Activated T-helper 1 cell treated with anti-CD3 and anti-CD28 coated beads, Interleukin-12 subunit alpha, Interleukin-12 subunit beta, Interleukin-2, Interleukin-4 antibody, amounts not matched to agents 30 ng/mL and 10 ng/mL and 1 ng/mL, durations not matched to agents 14 hours and 24 hours and 36 hours (primary cell): Measurements from ENCODE around the gene ZBTB5. TPM values are rescaled to one million over a fixed set of nuclear protein-coding genes. Genes with fewer than 3 reads are reported as not detected.
A peak's percentile ranks its signal among the peaks of the same experiment; 100 is the strongest.
"Not testable (repeated sequence)": the region's sequence is repeated elsewhere in the genome, so short reads cannot be mapped to it uniquely, and the experiment has no call there.

Source experiments
- DNase-seq: peaks from one replicate; pipeline ENCODE4 v3.0.0; 2021; ENCODE audit warnings: low spot score
- H3K27ac Mint-ChIP-seq: one replicate; pipeline ENCODE4 v1.8.0; 2021; ENCODE audit warnings: mild to moderate bottlenecking, mixed read lengths
- H3K27me3 Mint-ChIP-seq: one replicate; pipeline ENCODE4 v1.8.0; 2022; ENCODE audit warnings: mild to moderate bottlenecking, moderate library complexity, mixed read lengths; ENCODE audit not compliant: insufficient read depth
- H3K36me3 Mint-ChIP-seq: one replicate; pipeline ENCODE4 v1.8.0; 2021; ENCODE audit warnings: low read depth, mixed read lengths
- H3K4me1 Mint-ChIP-seq: one replicate; pipeline ENCODE4 v1.8.0; 2021; ENCODE audit warnings: low read depth, mixed read lengths
- H3K4me3 Mint-ChIP-seq: one replicate; pipeline ENCODE4 v1.8.0; 2021; ENCODE audit warnings: mild to moderate bottlenecking, moderate library complexity, mixed read lengths
- H3K9me3 Mint-ChIP-seq: one replicate; pipeline ENCODE4 v1.8.0; 2021; ENCODE audit warnings: mixed read lengths
- intact Hi-C: fragments of 100-400 bp; cut with micrococcal nuclease; formaldehyde crosslinking; loops from one replicate; pipeline ENCODE4 v1.15.1; 2024
- total RNA-seq: library from RNA; stranded (reverse); gene quantifications from 2 replicates; pipeline ENCODE4 v1.2.3, GENCODE V29; 2022

The ZBTB5 gene
- total RNA-seq, result 9.6 and 11.2 TPM in 2 replicates

- intact Hi-C loops, result loop anchor here (1.0 to 10.0 kb wide), 12 partner anchors 20 to 1271 kb away; partner anchors contain the start of genes CLTA, MELK, POLR1E and SLC25A51
- Mint-ChIP-seq H3K4me1 (peaks cover 47% of the 10 kb centered on the region), H3K27me3 (no peaks in the 10 kb centered on the region), H3K9me3 (no peaks in the 10 kb centered on the region), H3K4me3 (peak within 1 kb of the TSS; percentile 97), H3K27ac (peak within 1 kb of the TSS; percentile 95), H3K36me3 (peaks cover 12% of the 10 kb centered on the region)
- peak; percentile 98 for DNase-seq
Measured at GRCh38 chr9:37465249-37466036, at the start of gene ZBTB5. TSS of gene ZBTB5 (minus strand) at chr9:37465450. CDS start at chr9:37442551, 22,899 bp downstream.

GRCh38 chr9:37514999-37515398 lies 49.7 kb upstream of the ZBTB5 start:
- H3K4me3 Mint-ChIP-seq, result no peak overlapping the region
- no peaks in the 10 kb centered on the region for H3K36me3 Mint-ChIP-seq

GRCh38 chr9:37514415-37514814 lies 49.2 kb upstream of the ZBTB5 start:
- not testable (repeated sequence) for H3K27ac Mint-ChIP-seq, H3K27me3 Mint-ChIP-seq

More at GRCh38 chr9:37514999-37515398, 49.7 kb upstream of the ZBTB5 start:
- Mint-ChIP-seq H3K27ac (peak overlapping the region; percentile 36), H3K27me3 (no peaks in the 10 kb centered on the region), H3K9me3 (no peaks in the 10 kb centered on the region), H3K4me1 (peaks cover 6% of the 10 kb centered on the region)
- DNase-seq, result no peak
- intact Hi-C loops, result no loop called here

GRCh38 chr9:37512437-37512836 lies 47.2 kb upstream of the ZBTB5 start:
- H3K27ac Mint-ChIP-seq, result no peak overlapping the region
- intact Hi-C loops, result no loop called here
- no peak for DNase-seq

More at GRCh38 chr9:37514415-37514814, 49.2 kb upstream of the ZBTB5 start:
- H3K4me3 Mint-ChIP-seq, H3K4me1 Mint-ChIP-seq, DNase-seq, intact Hi-C loops, H3K9me3 Mint-ChIP-seq, H3K36me3 Mint-ChIP-seq: not testable (repeated sequence)

GRCh38 chr9:37511016-37512010 lies 46.1 kb upstream of the ZBTB5 start:
- intact Hi-C loops, result no loop called here
- H3K27me3 Mint-ChIP-seq, result no peaks in the 10 kb centered on the region
- no peak overlapping the region for H3K4me3 Mint-ChIP-seq
- peaks cover 6% of the 10 kb centered on the region for H3K4me1 Mint-ChIP-seq
- H3K27ac Mint-ChIP-seq, result no peak overlapping the region
- H3K9me3 Mint-ChIP-seq, result no peaks in the 10 kb centered on the region
- peaks cover 12% of the 10 kb centered on the region for H3K36me3 Mint-ChIP-seq
- no peak for DNase-seq

More at GRCh38 chr9:37512437-37512836, 47.2 kb upstream of the ZBTB5 start:
- H3K4me1 Mint-ChIP-seq, result peaks cover 6% of the 10 kb centered on the region
- peaks cover 5% of the 10 kb centered on the region for H3K36me3 Mint-ChIP-seq
- no peaks in the 10 kb centered on the region for H3K9me3 Mint-ChIP-seq
- no peak overlapping the region for H3K4me3 Mint-ChIP-seq
- H3K27me3 Mint-ChIP-seq, result no peaks in the 10 kb centered on the region

- peaks cover 14% of the 10 kb centered on the region for H3K36me3 Mint-ChIP-seq
Measured at GRCh38 chr9:37510053-37510452, 44.8 kb upstream of the ZBTB5 start.

GRCh38 chr9:37509536-37509935 lies 44.3 kb upstream of the ZBTB5 start:
- intact Hi-C loops, result no loop called here
- no peak overlapping the region for H3K4me3 Mint-ChIP-seq
- DNase-seq, result no peak
- no peak overlapping the region for H3K27ac Mint-ChIP-seq
- no peaks in the 10 kb centered on the region for H3K9me3 Mint-ChIP-seq
- H3K36me3 Mint-ChIP-seq, result peaks cover 18% of the 10 kb centered on the region
- H3K27me3 Mint-ChIP-seq, result no peaks in the 10 kb centered on the region
- H3K4me1 Mint-ChIP-seq, result no peaks in the 10 kb centered on the region

More at GRCh38 chr9:37510053-37510452, 44.8 kb upstream of the ZBTB5 start:
- H3K27ac Mint-ChIP-seq, intact Hi-C loops, H3K4me3 Mint-ChIP-seq, H3K27me3 Mint-ChIP-seq, DNase-seq, H3K4me1 Mint-ChIP-seq, H3K9me3 Mint-ChIP-seq: not testable (repeated sequence)

- Mint-ChIP-seq H3K4me1 (peaks cover 4% of the 10 kb centered on the region), H3K36me3 (peaks cover 21% of the 10 kb centered on the region), H3K9me3 (no peaks in the 10 kb centered on the region), H3K27ac (no peak overlapping the region), H3K27me3 (no peaks in the 10 kb centered on the region), H3K4me3 (no peak overlapping the region)
- intact Hi-C loops, result no loop called here
- DNase-seq, result no peak
Measured at GRCh38 chr9:37508834-37509206, 43.6 kb upstream of the ZBTB5 start.

GRCh38 chr9:37508135-37508833 lies 43.0 kb upstream of the ZBTB5 start:
- DNase-seq, result no peak
- H3K4me1 Mint-ChIP-seq, result peaks cover 9% of the 10 kb centered on the region
- H3K27ac Mint-ChIP-seq, result no peak overlapping the region
- intact Hi-C loops, result no loop called here
- no peaks in the 10 kb centered on the region for H3K9me3 Mint-ChIP-seq
- no peak overlapping the region for H3K4me3 Mint-ChIP-seq
- H3K36me3 Mint-ChIP-seq, result peaks cover 26% of the 10 kb centered on the region
- no peaks in the 10 kb centered on the region for H3K27me3 Mint-ChIP-seq

- DNase-seq, result no peak
- Mint-ChIP-seq H3K4me3 (no peak overlapping the region), H3K27ac (no peak overlapping the region), H3K9me3 (no peaks in the 10 kb centered on the region), H3K27me3 (no peaks in the 10 kb centered on the region), H3K36me3 (peaks cover 32% of the 10 kb centered on the region), H3K4me1 (peaks cover 9% of the 10 kb centered on the region)
- intact Hi-C loops, result no loop called here
Measured at GRCh38 chr9:37507566-37508134, 42.4 kb upstream of the ZBTB5 start.

GRCh38 chr9:37504605-37505004 lies 39.4 kb upstream of the ZBTB5 start:
- Mint-ChIP-seq H3K4me1 (peaks cover 9% of the 10 kb centered on the region), H3K9me3 (no peaks in the 10 kb centered on the region), H3K27ac (no peak overlapping the region), H3K4me3 (no peak overlapping the region), H3K27me3 (no peaks in the 10 kb centered on the region), H3K36me3 (peaks cover 55% of the 10 kb centered on the region)
- no peak for DNase-seq
- intact Hi-C loops, result no loop called here

- intact Hi-C loops, result no loop called here
- peaks cover 59% of the 10 kb centered on the region for H3K36me3 Mint-ChIP-seq
- H3K9me3 Mint-ChIP-seq, result no peaks in the 10 kb centered on the region
- DNase-seq, result no peak
- no peaks in the 10 kb centered on the region for H3K27me3 Mint-ChIP-seq
- H3K4me1 Mint-ChIP-seq, result peaks cover 9% of the 10 kb centered on the region
- peak overlapping the region; percentile 15 for H3K27ac Mint-ChIP-seq
- H3K4me3 Mint-ChIP-seq, result no peak overlapping the region
Measured at GRCh38 chr9:37503736-37504135, 38.5 kb upstream of the ZBTB5 start.
